Measurements from ENCODE around the gene CIB1. TPM values are rescaled to one million over a fixed set of nuclear protein-coding genes. Genes with fewer than 3 reads are reported as not detected.

CIB1 gene
- total and polyA plus RNA-seq, 10 of the 15 experiments (the other 5 are each of a cell fraction or from before 2014, with no cell fraction given): 10.8 to 155 (median 81.9) TPM

DNA sequence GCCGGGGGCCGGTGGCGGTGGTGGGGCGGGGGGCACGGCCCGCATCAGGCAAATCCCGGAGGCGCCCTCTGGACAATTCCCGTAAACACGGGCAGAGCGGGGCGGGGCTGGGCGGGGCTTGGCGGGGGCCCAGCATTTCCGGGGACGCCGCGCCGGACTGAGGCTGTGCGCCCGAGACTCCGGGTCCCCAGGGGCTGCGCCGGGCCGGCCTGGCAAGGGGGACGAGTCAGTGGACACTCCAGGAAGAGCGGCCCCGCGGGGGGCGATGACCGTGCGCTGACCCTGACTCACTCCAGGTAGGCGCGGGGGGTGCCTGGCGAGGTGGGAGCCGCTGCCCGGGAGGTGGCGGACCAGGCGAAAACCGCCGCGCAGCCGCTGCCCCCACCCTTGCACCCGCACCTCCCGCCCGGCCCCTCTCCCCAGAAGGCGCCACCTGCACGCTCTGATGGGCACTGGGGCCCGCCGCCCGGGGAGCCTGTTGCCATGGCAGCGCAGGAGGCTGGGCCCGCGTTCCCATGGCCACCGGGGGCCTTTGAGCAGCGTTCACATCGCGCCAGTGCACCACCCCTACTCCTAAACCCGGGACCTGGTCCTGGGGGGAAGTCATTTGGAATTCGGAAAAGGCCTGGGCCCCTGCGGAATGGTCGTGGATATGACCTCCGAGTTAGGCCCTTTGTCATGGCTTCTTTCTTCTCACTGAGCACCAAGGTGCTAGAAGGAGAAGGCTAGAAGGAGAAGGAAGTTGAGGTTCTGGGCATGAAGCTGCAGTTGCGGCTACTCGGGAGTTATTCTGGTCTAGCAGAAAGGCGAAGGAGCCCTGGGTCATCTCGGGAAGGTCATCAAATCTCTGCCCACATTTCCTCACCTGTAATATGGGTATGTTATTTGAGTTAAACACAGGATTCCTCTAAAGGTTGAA lies 48.7 kb downstream of the CIB1 start (continued):
- TF ChIP-seq PAX5 (IDR thresholded peaks at IDR 0.05; ENCODE audit: borderline replicate concordance, low read depth, low read length): peak; percentile 85

DNA sequence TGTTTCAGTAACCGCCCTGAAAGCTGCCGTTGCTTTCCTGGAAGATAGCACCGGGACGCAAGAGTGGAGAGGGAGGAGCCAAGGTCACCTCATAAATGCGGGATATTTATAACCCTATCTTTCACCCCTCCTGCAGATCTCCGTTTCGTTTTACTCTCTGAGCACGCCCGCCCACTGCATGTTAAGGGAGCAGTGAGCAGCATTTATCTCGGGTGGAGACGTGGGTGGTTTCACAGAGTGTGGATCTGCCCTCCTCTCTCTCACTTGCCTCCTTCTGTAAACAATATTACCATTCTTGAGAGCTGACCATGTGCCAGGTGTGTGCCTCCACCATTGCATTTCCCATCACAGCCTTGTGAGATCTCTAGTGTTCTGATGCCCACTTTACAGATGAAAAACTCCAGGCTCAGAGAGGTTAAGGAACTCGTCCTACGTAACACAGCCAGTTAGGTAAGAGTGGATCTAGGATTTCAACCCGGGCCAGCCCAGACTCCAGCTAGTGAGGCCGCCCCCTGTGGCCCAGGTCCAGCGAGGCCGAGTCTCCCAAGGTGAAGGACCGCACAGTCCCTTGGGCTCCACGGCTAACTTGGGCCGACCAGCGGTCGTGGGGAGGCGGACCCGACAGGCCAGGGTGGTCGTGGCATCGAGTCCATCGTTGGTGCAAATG lies 49.5 kb downstream of the CIB1 start:
- Histone ChIP-seq H3K4me1 (ENCODE audit: control insufficient read depth, insufficient read depth, low read length) (peaks cover 18% of the 10 kb centered on the region), H3K79me2 (ENCODE audit: control insufficient read depth, insufficient read depth, low read length) (peaks cover 6% of the 10 kb centered on the region; the same call in 1 of the 2 replicates), H3K27me3 (replicated peaks in 1 of 2; ENCODE audit: control insufficient read depth in 2 of 2, insufficient read depth in 2 of 2, low read length in 1 of 2) (no peaks in the 10 kb centered on the region), H3K9me3 (replicated peaks; ENCODE audit: control insufficient read depth, insufficient read depth, low read length) (no peaks in the 10 kb centered on the region), H3K27ac (ENCODE audit: control insufficient read depth, insufficient read depth) (peak overlapping the region; percentile 86), H2AFZ (ENCODE audit: control insufficient read depth, low read depth, low read length) (peak overlapping the region; percentile 67), H3K4me2 (ENCODE audit: control insufficient read depth, insufficient read depth) (peak overlapping the region; percentile 99), H3K4me3 (peak overlapping the region; percentile 80), H3K36me3 (ENCODE audit: control insufficient read depth in 2 of 2, insufficient read depth in 2 of 2, low read length in 1 of 2) (no peaks in the 10 kb centered on the region), H3K9ac (ENCODE audit: control insufficient read depth, insufficient read depth, low read length) (peak overlapping the region; percentile 77), H4K20me1 (ENCODE audit: control insufficient read depth, insufficient read depth) (no peaks in the 10 kb centered on the region)
- under 1% methylated on average over 25 of the region's 27 CpGs for WGBS (ENCODE audit: insufficient coverage, insufficient replicate concordance, low lambda C conversion rate, missing lambda C conversion rate)
- ChIA-PET POLR2A (interaction anchor here (0.7 to 1.6 kb wide), 4 partner anchors 17 to 33 kb away, joined by 3 to 4 read pairs (median 4); partner anchors contain the start of gene SEMA4B), CTCF (interaction anchor here (1.0 to 1.2 kb wide), 3 partner anchors 17 to 49 kb away, joined by 4 to 6 read pairs (median 4); partner anchors contain the start of gene SEMA4B), RAD21 (ENCODE audit: unreplicated experiment) (interaction anchor here (1.0 to 1.5 kb wide), 5 partner anchors 18 to 49 kb away, joined by 3 to 8 read pairs (median 5); partner anchors contain the start of genes CIB1 and GDPGP1), SMC1A (ENCODE audit: uncharacterized antibody, unreplicated experiment) (interaction anchor here (0.6 to 2.6 kb wide), 7 partner anchors 9 to 423 kb away, joined by 3 to 10 read pairs (median 4); partner anchors contain the start of gene SEMA4B)
- DNase-seq (ENCODE audit: low read depth, low spot score) (peak; percentile 76), FAIRE-seq (peak; percentile 61), ATAC-seq (peak; percentile 72)
- intact Hi-C loops (cut with micrococcal nuclease; ENCODE audit: unreplicated experiment) (no loop called here), in situ Hi-C loops (cut with MboI) (no loop called here)
- BruUV-seq (replicated peaks): no TSS peak
- TF ChIP-seq WRNIP1 (IDR thresholded peaks at IDR 0.05; ENCODE audit: borderline replicate concordance, low read depth, low read length) (no peak), SPI1 (IDR thresholded peaks at IDR 0.05; ENCODE audit: borderline replicate concordance, insufficient read depth, low read depth, low read length) (no peak), IKZF2 (IDR thresholded peaks at IDR 0.05) (peak; percentile 41 to 45; a peak in 2 of 4 replicates), SMARCA5 (IDR thresholded peaks at IDR 0.05) (peak; percentile 99), SP1 (IDR thresholded peaks at IDR 0.05; ENCODE audit: low read depth, low read length) (no peak), MTA2 (IDR thresholded peaks at IDR 0.05; ENCODE audit: low read depth) (peak; percentile 52; the same call in 1 of the 2 replicates), EED (IDR thresholded peaks at IDR 0.05; ENCODE audit: low read depth) (peak; percentile 26; the same call in 1 of the 2 replicates), MXI1 (IDR thresholded peaks at IDR 0.05; ENCODE audit: low read depth, low read length) (peak; percentile 36; the same call in 1 of the 2 replicates), IKZF1 (conservative IDR thresholded peaks at IDR 0.05) (no peak; the same call in 1 of the 2 replicates), RB1 (IDR thresholded peaks at IDR 0.05; ENCODE audit: borderline replicate concordance) (0 out of 2 replicates have a peak, but pooled peaks have one; percentile 14), RUNX3 (IDR thresholded peaks at IDR 0.05; ENCODE audit: low read length) (0 out of 2 replicates have a peak, but pooled peaks have one; percentile 23), IRF4 (IDR thresholded peaks at IDR 0.05; ENCODE audit: low read depth, low read length) (0 out of 2 replicates have a peak, but pooled peaks have one; percentile 22)
- TF ChIP-seq, protein P1, sequence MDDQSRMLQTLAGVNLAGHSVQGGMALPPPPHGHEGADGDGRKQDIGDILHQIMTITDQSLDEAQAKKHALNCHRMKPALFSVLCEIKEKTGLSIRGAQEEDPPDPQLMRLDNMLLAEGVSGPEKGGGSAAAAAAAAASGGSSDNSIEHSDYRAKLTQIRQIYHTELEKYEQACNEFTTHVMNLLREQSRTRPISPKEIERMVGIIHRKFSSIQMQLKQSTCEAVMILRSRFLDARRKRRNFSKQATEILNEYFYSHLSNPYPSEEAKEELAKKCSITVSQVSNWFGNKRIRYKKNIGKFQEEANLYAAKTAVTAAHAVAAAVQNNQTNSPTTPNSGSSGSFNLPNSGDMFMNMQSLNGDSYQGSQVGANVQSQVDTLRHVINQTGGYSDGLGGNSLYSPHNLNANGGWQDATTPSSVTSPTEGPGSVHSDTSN (IDR thresholded peaks at IDR 0.05; ENCODE audit: insufficient replicate concordance, low read depth, low read length): no peak
- TF ChIP-seq, protein P2, sequence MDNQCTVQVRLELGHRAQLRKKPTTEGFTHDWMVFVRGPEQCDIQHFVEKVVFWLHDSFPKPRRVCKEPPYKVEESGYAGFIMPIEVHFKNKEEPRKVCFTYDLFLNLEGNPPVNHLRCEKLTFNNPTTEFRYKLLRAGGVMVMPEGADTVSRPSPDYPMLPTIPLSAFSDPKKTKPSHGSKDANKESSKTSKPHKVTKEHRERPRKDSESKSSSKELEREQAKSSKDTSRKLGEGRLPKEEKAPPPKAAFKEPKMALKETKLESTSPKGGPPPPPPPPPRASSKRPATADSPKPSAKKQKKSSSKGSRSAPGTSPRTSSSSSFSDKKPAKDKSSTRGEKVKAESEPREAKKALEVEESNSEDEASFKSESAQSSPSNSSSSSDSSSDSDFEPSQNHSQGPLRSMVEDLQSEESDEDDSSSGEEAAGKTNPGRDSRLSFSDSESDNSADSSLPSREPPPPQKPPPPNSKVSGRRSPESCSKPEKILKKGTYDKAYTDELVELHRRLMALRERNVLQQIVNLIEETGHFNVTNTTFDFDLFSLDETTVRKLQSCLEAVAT (IDR thresholded peaks at IDR 0.05): peak; percentile 52; the same call in 1 of the 2 replicates
- TF ChIP-seq, protein P3, sequence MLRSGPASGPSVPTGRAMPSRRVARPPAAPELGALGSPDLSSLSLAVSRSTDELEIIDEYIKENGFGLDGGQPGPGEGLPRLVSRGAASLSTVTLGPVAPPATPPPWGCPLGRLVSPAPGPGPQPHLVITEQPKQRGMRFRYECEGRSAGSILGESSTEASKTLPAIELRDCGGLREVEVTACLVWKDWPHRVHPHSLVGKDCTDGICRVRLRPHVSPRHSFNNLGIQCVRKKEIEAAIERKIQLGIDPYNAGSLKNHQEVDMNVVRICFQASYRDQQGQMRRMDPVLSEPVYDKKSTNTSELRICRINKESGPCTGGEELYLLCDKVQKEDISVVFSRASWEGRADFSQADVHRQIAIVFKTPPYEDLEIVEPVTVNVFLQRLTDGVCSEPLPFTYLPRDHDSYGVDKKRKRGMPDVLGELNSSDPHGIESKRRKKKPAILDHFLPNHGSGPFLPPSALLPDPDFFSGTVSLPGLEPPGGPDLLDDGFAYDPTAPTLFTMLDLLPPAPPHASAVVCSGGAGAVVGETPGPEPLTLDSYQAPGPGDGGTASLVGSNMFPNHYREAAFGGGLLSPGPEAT (IDR thresholded peaks at IDR 0.05; ENCODE audit: low read depth): peak; percentile 43; the same call in 1 of the 2 replicates
